ENCODE results near the gene ACSS3.

ACSS3 gene

DNA sequence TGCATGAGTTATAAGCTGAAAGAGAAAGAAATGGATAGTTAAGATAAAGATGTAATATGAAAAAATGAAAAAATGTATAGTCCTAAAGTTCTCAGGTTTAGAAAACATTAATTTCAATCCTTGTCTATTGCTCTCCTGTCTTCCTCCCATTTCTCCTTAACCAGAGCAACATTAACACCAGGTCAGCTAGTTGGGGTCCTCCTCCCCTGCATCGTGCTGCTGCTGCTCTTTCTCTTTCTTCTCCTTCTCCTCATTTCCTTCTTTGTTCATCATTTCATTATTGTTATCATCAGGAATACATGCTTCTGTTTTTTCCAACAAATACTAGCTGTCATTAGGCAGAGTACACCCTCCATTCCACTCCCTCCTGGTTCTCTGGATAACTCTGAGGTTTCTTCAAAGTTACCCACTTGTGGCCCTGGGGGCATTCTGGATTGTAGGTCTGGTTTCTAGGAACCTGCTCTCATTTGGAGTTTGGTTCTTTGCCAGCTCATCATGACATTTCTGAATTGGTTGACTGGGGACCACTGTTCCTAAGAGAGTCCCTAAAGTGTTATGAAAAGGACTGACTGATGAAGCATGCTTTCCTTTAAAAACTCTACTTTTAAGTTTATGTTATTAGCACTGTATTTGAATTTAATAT is 17.0 kb downstream of the ACSS3 start:
- Histone ChIP-seq H3K23ac (ENCODE audit: low read length) (no peak overlapping the region), H4K12ac (ENCODE audit: low read depth, low read length) (no peak overlapping the region), H3K9me3 (ENCODE audit: insufficient read depth, low read depth, low read length) (no peaks in the 10 kb centered on the region), H3K4ac (ENCODE audit: low read depth, low read length) (no peak overlapping the region), H2AFZ (ENCODE audit: insufficient read depth, low read length, poor library complexity) (no peak overlapping the region), H2BK120ac (ENCODE audit: insufficient read depth, low read length, poor library complexity) (no peak overlapping the region), H2BK5ac (ENCODE audit: low read depth, low read length, poor library complexity) (peak overlapping the region; percentile 40), H4K8ac (ENCODE audit: low read depth, low read length) (no peak overlapping the region), H4K91ac (ENCODE audit: low read depth, low read length) (no peak overlapping the region), H3K9ac (ENCODE audit: low read length) (no peak overlapping the region), H3K14ac (ENCODE audit: low read length) (no peak overlapping the region), H3K27me3 (ENCODE audit: insufficient read depth, low read length) (no peaks in the 10 kb centered on the region), H2AK5ac (ENCODE audit: low read length) (no peak overlapping the region), H3K4me2 (ENCODE audit: low read length) (no peak overlapping the region), H3K79me1 (ENCODE audit: low read length) (no peaks in the 10 kb centered on the region), H3K4me3 (ENCODE audit: low read depth, low read length) (no peak overlapping the region), H2BK12ac (ENCODE audit: low read length) (no peak overlapping the region), H3K4me1 (ENCODE audit: control insufficient read depth in 1 of 2, insufficient read depth in 2 of 2, low read length in 2 of 2) (peaks cover 4 to 6% of the 10 kb centered on the region in 2 experiments), H3K18ac (ENCODE audit: low read length) (no peak overlapping the region), H3K79me2 (ENCODE audit: control insufficient read depth, insufficient read depth, low read length, poor library complexity) (no peaks in the 10 kb centered on the region), H3K36me3 (ENCODE audit: control insufficient read depth in 1 of 2, insufficient read depth in 2 of 2, low read length in 2 of 2) (no peaks in the 10 kb centered on the region), H3K27ac (ENCODE audit: low read depth, low read length) (no peak overlapping the region)
- DNase-seq, result no peak
- whole genome bisulfite sequencing (ENCODE audit: extremely low coverage, insufficient coverage, insufficient read length), result no CpG with 5 or more reads among the region's 1 CpG

DNA sequence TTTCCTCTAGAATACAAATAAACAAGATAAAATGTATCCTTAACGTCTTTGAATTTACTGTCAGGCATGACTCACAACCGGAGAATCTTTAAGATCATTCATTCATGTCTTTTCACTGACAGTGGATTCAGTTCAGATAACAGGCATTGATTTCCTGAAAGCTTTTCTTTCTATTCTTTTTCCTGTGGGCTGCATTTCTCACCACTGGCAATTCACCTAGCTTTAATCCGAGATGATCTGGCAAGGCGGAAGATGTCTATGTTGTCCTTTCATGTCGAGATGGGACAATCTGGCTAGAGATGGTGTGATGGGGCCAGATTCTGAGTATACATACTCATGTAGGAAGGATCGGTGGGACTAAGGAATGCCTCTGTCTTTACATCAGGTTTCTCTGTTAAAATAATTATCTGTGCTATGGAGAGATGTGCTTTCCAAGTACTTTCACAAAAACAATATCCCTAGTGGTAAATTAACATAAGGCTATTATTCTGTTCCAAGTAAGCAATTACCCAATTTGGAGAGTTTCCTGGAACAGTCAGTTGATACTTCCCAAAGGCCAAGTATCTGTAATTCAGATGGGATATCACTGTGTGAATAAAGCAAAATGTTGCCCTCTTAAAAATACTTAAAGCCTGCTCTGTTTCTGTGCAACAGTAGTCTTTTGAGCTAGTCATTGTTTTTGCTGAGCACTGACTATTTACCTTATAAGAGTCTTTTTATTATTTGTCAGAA is 17.8 kb downstream of the ACSS3 start:
- H3K4me3 ChIP-seq (ENCODE audit: low read depth, low read length), result no peak overlapping the region
- H2BK12ac ChIP-seq (ENCODE audit: low read length), result no peak overlapping the region
- no peak overlapping the region for H2BK120ac ChIP-seq (ENCODE audit: insufficient read depth, low read length, poor library complexity)
- no peak overlapping the region for H4K8ac ChIP-seq (ENCODE audit: low read depth, low read length)
- H2BK5ac ChIP-seq (ENCODE audit: low read depth, low read length, poor library complexity), result no peak overlapping the region
- no peak overlapping the region for H3K4me2 ChIP-seq (ENCODE audit: low read length)
- no peak overlapping the region for H3K9ac ChIP-seq (ENCODE audit: low read length)
- H3K9me3 ChIP-seq (ENCODE audit: insufficient read depth, low read depth, low read length), result no peaks in the 10 kb centered on the region
- H3K4ac ChIP-seq (ENCODE audit: low read depth, low read length), result no peak overlapping the region
- no peak overlapping the region for H2AK5ac ChIP-seq (ENCODE audit: low read length)
- H3K27me3 ChIP-seq (ENCODE audit: insufficient read depth, low read length), result no peaks in the 10 kb centered on the region
- no peak overlapping the region for H3K27ac ChIP-seq (ENCODE audit: low read depth, low read length)
- no peak overlapping the region for H3K23ac ChIP-seq (ENCODE audit: low read length)
- H3K79me2 ChIP-seq (ENCODE audit: control insufficient read depth, insufficient read depth, low read length, poor library complexity), result no peaks in the 10 kb centered on the region
- no peaks in the 10 kb centered on the region for H3K36me3 ChIP-seq (ENCODE audit: control insufficient read depth in 1 of 2, insufficient read depth in 2 of 2, low read length in 2 of 2)
- no CpG with 5 or more reads among the region's 6 CpGs for WGBS (ENCODE audit: extremely low coverage, insufficient coverage, insufficient read length)
- H3K18ac ChIP-seq (ENCODE audit: low read length), result no peak overlapping the region
- H3K4me1 ChIP-seq (ENCODE audit: control insufficient read depth in 1 of 2, insufficient read depth in 2 of 2, low read length in 2 of 2), result peaks cover 4 to 6% of the 10 kb centered on the region in 2 experiments
- no peak for DNase-seq
- no peak overlapping the region for H2AFZ ChIP-seq (ENCODE audit: insufficient read depth, low read length, poor library complexity)
- H3K79me1 ChIP-seq (ENCODE audit: low read length), result no peaks in the 10 kb centered on the region
- H4K91ac ChIP-seq (ENCODE audit: low read depth, low read length), result no peak overlapping the region
- H4K12ac ChIP-seq (ENCODE audit: low read depth, low read length), result no peak overlapping the region
- no peak overlapping the region for H3K14ac ChIP-seq (ENCODE audit: low read length)

DNA sequence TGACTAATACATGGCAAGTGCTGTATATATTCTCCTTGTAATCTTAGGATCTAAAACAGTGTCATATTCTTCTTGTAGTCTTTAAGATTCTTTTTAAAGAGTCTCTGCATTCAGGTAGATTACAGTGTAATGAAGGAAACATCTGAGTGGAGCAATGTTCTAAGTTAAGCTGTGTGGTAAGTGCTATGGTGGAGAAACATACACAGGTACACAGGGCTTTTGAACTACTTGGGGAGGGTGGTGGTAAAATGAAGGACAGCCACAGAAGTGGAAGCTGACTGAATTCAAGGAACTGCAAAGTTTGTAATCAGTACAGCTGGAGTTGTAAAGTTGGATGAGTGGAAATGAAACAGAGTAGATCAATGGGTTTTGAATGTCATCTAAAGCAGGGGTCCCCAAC is 27.8 kb downstream of the ACSS3 start:
- H4K12ac ChIP-seq (ENCODE audit: low read depth, low read length), result no peak overlapping the region

DNA sequence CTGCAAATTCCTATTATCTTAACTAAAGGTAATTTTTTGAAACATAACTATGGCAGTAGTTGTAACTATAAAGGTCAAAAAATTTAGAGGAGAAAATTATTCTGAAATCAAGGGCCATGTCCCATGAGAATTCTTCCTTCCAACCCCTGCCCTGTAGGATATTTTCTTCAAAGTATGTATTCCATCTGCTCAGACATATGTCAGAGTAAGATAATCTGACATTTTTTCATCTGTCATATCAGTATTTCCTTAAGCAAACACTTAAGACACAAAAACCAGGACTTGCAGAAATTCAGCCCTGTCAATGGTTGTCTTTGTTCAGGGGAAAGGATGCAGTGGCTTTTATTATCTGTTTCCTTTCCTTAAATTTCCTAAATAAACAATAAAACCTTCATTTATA is 36.3 kb downstream of the ACSS3 start:
- Histone ChIP-seq H3K18ac (ENCODE audit: low read length) (no peak overlapping the region), H4K91ac (ENCODE audit: low read depth, low read length) (no peak overlapping the region), H2BK120ac (ENCODE audit: insufficient read depth, low read length, poor library complexity) (no peak overlapping the region), H2AK5ac (ENCODE audit: low read length) (no peak overlapping the region), H3K4me2 (ENCODE audit: low read length) (no peak overlapping the region), H3K9ac (ENCODE audit: low read length) (no peak overlapping the region), H4K12ac (ENCODE audit: low read depth, low read length) (no peak overlapping the region), H3K4me1 (ENCODE audit: control insufficient read depth in 1 of 2, insufficient read depth in 2 of 2, low read length in 2 of 2) (no peaks in the 10 kb centered on the region), H2AFZ (ENCODE audit: insufficient read depth, low read length, poor library complexity) (no peak overlapping the region), H4K8ac (ENCODE audit: low read depth, low read length) (no peak overlapping the region), H3K23ac (ENCODE audit: low read length) (no peak overlapping the region), H3K79me2 (ENCODE audit: control insufficient read depth, insufficient read depth, low read length, poor library complexity) (no peaks in the 10 kb centered on the region), H2BK5ac (ENCODE audit: low read depth, low read length, poor library complexity) (no peak overlapping the region), H3K4ac (ENCODE audit: low read depth, low read length) (no peak overlapping the region), H3K79me1 (ENCODE audit: low read length) (no peaks in the 10 kb centered on the region), H3K9me3 (ENCODE audit: insufficient read depth, low read depth, low read length) (no peaks in the 10 kb centered on the region), H3K27me3 (ENCODE audit: insufficient read depth, low read length) (no peaks in the 10 kb centered on the region), H2BK12ac (ENCODE audit: low read length) (no peak overlapping the region), H3K27ac (ENCODE audit: low read depth, low read length) (no peak overlapping the region), H3K14ac (ENCODE audit: low read length) (no peak overlapping the region), H3K4me3 (ENCODE audit: low read depth, low read length) (no peak overlapping the region), H3K36me3 (ENCODE audit: control insufficient read depth in 1 of 2, insufficient read depth in 2 of 2, low read length in 2 of 2) (no peaks in the 10 kb centered on the region)
- DNase-seq, result no peak

More for the DNA sequence above, 27.8 kb downstream of the ACSS3 start:
- Histone ChIP-seq H3K23ac (ENCODE audit: low read length) (no peak overlapping the region), H3K36me3 (ENCODE audit: control insufficient read depth in 1 of 2, insufficient read depth in 2 of 2, low read length in 2 of 2) (no peaks in the 10 kb centered on the region), H2BK12ac (ENCODE audit: low read length) (no peak overlapping the region), H3K4me3 (ENCODE audit: low read depth, low read length) (no peak overlapping the region), H3K14ac (ENCODE audit: low read length) (no peak overlapping the region), H3K4me1 (ENCODE audit: control insufficient read depth in 1 of 2, insufficient read depth in 2 of 2, low read length in 2 of 2) (no peaks in the 10 kb centered on the region), H3K27me3 (ENCODE audit: insufficient read depth, low read length) (no peaks in the 10 kb centered on the region), H2AK5ac (ENCODE audit: low read length) (no peak overlapping the region), H3K27ac (ENCODE audit: low read depth, low read length) (no peak overlapping the region), H3K18ac (ENCODE audit: low read length) (no peak overlapping the region), H3K4me2 (ENCODE audit: low read length) (no peak overlapping the region), H2BK5ac (ENCODE audit: low read depth, low read length, poor library complexity) (no peak overlapping the region), H2BK120ac (ENCODE audit: insufficient read depth, low read length, poor library complexity) (no peak overlapping the region), H3K9me3 (ENCODE audit: insufficient read depth, low read depth, low read length) (no peaks in the 10 kb centered on the region), H4K91ac (ENCODE audit: low read depth, low read length) (no peak overlapping the region), H2AFZ (ENCODE audit: insufficient read depth, low read length, poor library complexity) (no peak overlapping the region), H3K4ac (ENCODE audit: low read depth, low read length) (no peak overlapping the region), H3K9ac (ENCODE audit: low read length) (no peak overlapping the region), H4K8ac (ENCODE audit: low read depth, low read length) (no peak overlapping the region), H3K79me1 (ENCODE audit: low read length) (no peaks in the 10 kb centered on the region), H3K79me2 (ENCODE audit: control insufficient read depth, insufficient read depth, low read length, poor library complexity) (no peaks in the 10 kb centered on the region)
- no peak for DNase-seq
